CD8-positive, alpha-beta memory T cell (primary cell): Measurements from ENCODE around the gene ZNF618. TPM values are rescaled to one million over a fixed set of nuclear protein-coding genes. Genes with fewer than 3 reads are reported as not detected.
"Not testable (repeated sequence)": the region's sequence is repeated elsewhere in the genome, so short reads cannot be mapped to it uniquely, and the experiment has no call there.

Experiments
- CTCF ChIA-PET: fragments of 350-600 bp; sonication (Branson Sonifier 250); formaldehyde crosslinking; loops from one replicate; lab custom pipeline; 2021; ENCODE audit warnings: antibody characterized with exemption; lab: Charles Lee
- POLR2A ChIA-PET: fragments of 350-600 bp; sonication (Branson Sonifier 250); formaldehyde crosslinking; loops from one replicate; lab custom pipeline; 2021; ENCODE audit warnings: antibody characterized with exemption; lab: Charles Lee
- DNase-seq, 5 donors: peaks; one replicate each; pipeline versions ENCODE4 v3.0.0 to v3.0.0-alpha.2; 2020 to 2022; ENCODE audit warnings: mixed read lengths in 1 of 5
- H3K27ac ChIP-seq: one replicate; pipeline ENCODE4 v1.7.0; 2013; ENCODE audit warnings: low read depth, mild to moderate bottlenecking, low read length, moderate library complexity
- H3K27me3 ChIP-seq: 2 replicates; pipeline ENCODE4 v1.7.0; 2013; ENCODE audit warnings: low read length, mild to moderate bottlenecking; ENCODE audit not compliant: insufficient read depth, poor library complexity, severe bottlenecking
- H3K36me3 ChIP-seq: 2 replicates; pipeline ENCODE4 v1.7.0; 2013; ENCODE audit warnings: mild to moderate bottlenecking, low read length, moderate library complexity; ENCODE audit not compliant: insufficient read depth
- H3K4me1 ChIP-seq: 2 replicates; pipeline ENCODE4 v1.7.0; 2013; ENCODE audit warnings: mild to moderate bottlenecking, low read length, moderate library complexity; ENCODE audit not compliant: insufficient read depth
- H3K4me3 ChIP-seq: 2 replicates; pipeline ENCODE4 v1.7.0; 2013; ENCODE audit warnings: mild to moderate bottlenecking, low read length
- H3K9me3 ChIP-seq: 2 replicates; pipeline ENCODE4 v1.7.0; 2013; ENCODE audit warnings: mild to moderate bottlenecking, low read length
- H3K27ac Mint-ChIP-seq, 8 donors: one replicate each; pipeline ENCODE4 v1.8.0; 2020 to 2021; ENCODE audit warnings: mixed read lengths in 8 of 8, mild to moderate bottlenecking in 6 of 8, inconsistent platforms in 3 of 8, moderate library complexity in 3 of 8
- H3K27me3 Mint-ChIP-seq, 2 donors: one replicate each; pipeline ENCODE4 v1.8.0; 2020 to 2021; ENCODE audit warnings: mixed read lengths in 2 of 2, mild to moderate bottlenecking in 1 of 2, moderate library complexity in 1 of 2
- H3K36me3 Mint-ChIP-seq, 3 donors: one replicate each; pipeline ENCODE4 v1.8.0; 2020 to 2021; ENCODE audit warnings: mixed read lengths in 3 of 3, inconsistent platforms in 1 of 3, mild to moderate bottlenecking in 1 of 3
- H3K4me1 Mint-ChIP-seq, 3 donors: one replicate each; pipeline ENCODE4 v1.8.0; 2020 to 2021; ENCODE audit warnings: mixed read lengths in 3 of 3, inconsistent platforms in 1 of 3, mild to moderate bottlenecking in 1 of 3
- H3K4me3 Mint-ChIP-seq, 7 donors: one replicate each; pipeline ENCODE4 v1.8.0; 2020 to 2021; ENCODE audit warnings: mixed read lengths in 7 of 7, mild to moderate bottlenecking in 6 of 7, moderate library complexity in 4 of 7, inconsistent platforms in 2 of 7
- H3K9me3 Mint-ChIP-seq, 5 donors: one replicate each; pipeline ENCODE4 v1.8.0; 2020 to 2022; ENCODE audit warnings: mixed read lengths in 5 of 5, mild to moderate bottlenecking in 3 of 5, moderate library complexity in 2 of 5, inconsistent platforms in 1 of 5
- polyA plus RNA-seq: library from polyadenylated mRNA; unstranded; fragments of 300-500 nt; fragmentation: Illumina TruSeq; gene quantifications from one replicate; pipeline ENCODE4 v1.2.3, GENCODE V29; 2021
- total RNA-seq, 2 experiments: library from RNA; stranded (reverse); gene quantifications; one replicate each; pipeline ENCODE4 v1.2.3, GENCODE V29; 2021

ZNF618 gene
- total and polyA plus RNA-seq, 3 experiments from 2014 or later = 0.55 to 1.2 (median 0.57) TPM

DNA sequence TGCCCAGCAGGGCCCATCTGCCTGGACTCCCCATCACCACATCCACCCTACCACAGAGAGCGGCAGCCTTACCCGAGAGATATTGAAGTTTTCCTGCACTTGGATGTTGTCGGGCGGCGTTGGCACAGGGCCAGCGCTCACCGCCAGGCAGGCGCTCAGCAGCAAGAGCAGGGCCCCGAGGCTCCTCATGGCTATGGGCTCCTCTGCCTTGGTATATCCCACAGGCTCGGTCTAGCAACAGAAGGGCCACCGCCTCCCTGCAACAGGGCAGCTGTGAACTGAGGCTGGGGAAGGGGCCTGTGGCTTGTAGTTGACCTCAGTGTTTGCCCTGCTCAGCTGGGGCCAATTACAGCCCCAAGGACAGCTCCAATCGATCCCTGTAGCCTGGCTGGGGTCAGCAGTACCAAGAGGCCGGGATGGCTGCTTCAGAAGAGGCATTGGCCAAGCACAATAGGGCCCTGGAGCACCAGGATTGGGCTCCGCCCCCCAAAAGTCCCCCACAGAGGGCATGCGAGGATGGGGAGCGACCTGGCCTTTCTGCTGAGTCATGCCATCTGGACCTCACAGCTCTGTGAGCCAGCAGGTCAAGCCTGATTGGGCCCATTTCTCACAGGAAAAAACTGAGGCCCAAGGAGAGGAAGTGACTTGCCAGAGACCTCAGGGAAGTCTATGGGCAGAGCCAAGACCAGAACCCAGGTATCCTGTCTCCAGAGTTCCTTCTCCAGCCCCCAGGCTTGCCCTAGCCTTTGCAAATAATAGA is 202.1 kb downstream of the ZNF618 start, which contains the start of gene AMBP:
AMBP (minus strand) TSS at position 280 of the 760 bp plus-strand sequence; CDS start at position 189, 91 bp downstream.
- no peaks in the 10 kb centered on the region for H3K9me3 ChIP-seq
- DNase-seq = no peak
- Mint-ChIP-seq H3K36me3 (no peaks in the 10 kb centered on the region), H3K4me1 (peaks cover 0 to 2% (median 0%) of the 10 kb centered on the region in 3 donors), H3K9me3 (no peaks in the 10 kb centered on the region), H3K4me3 (no peak within 1 kb of the TSS), H3K27me3 (peaks cover 15 to 29% of the 10 kb centered on the region in 2 donors), H3K27ac (no peak within 1 kb of the TSS)
- CTCF ChIA-PET = interaction anchor here (1.4 kb wide), 1 partner anchor 575 kb away, joined by 3 read pairs; no protein-coding TSS in a partner anchor
- no peaks in the 10 kb centered on the region for H3K27me3 ChIP-seq
- H3K4me1 ChIP-seq = no peaks in the 10 kb centered on the region
- POLR2A ChIA-PET = no interaction called here
- H3K4me3 ChIP-seq = no peak within 1 kb of the TSS
- H3K36me3 ChIP-seq = no peaks in the 10 kb centered on the region
- H3K27ac ChIP-seq = no peak within 1 kb of the TSS

DNA sequence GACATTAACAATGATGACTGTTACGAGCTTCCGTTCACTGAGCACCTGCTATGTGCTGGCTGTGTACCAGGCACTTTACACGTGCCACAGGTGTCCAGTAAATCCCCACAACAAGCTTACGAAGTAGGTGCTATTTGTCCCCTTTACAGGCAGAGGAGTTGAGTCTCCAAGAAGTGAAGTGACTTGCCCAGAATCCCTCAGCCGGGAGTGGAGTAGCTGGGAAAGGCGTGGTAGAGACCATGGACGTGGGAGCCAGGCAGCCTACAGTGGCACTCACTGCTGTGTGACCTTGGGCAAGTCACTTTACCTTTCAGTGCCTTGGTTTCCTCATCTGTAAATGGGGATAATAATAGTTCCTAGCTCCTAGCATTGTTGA is 202.7 kb downstream of the ZNF618 start:
- Mint-ChIP-seq H3K4me3 (no peak overlapping the region), H3K36me3 (no peaks in the 10 kb centered on the region), H3K27me3 (peaks cover 15 to 29% of the 10 kb centered on the region in 2 donors), H3K9me3 (no peaks in the 10 kb centered on the region), H3K4me1 (peaks cover 0 to 2% (median 0%) of the 10 kb centered on the region in 3 donors), H3K27ac (no peak overlapping the region)
- Histone ChIP-seq H3K9me3 (no peaks in the 10 kb centered on the region), H3K4me1 (no peaks in the 10 kb centered on the region), H3K36me3 (no peaks in the 10 kb centered on the region), H3K27ac (no peak overlapping the region), H3K27me3 (no peaks in the 10 kb centered on the region), H3K4me3 (no peak overlapping the region)
- DNase-seq = no peak
- CTCF ChIA-PET = interaction anchor here (1.4 kb wide), 1 partner anchor 575 kb away, joined by 3 read pairs; no protein-coding TSS in a partner anchor
- POLR2A ChIA-PET = no interaction called here

DNA sequence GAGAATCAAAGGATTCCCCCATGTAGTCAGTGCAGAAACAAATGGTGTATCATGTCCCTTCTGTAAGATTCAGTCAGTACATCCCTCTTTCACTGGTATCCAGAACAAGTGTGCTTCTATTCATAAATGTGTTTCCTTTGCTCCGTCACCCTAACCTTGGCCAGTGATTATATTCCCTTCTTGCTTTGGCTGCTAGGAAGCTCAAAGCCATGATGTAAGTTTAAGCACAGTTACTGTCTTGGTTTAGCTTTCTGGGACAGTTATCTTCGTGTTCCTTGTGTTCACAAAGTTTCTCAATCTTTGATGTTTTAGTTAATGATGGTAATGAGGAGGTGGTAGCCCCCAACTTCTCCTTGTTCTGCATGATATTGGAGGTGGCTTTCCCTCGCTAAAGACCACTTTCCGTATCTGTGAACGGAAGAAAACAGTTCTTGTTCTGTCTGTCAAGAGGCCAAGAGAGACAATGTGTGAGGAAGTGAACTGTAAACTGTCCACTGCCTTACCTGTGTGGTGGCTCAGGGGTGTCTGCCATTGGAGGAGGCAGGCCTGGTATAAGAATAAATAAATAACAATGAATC is 204.2 kb downstream of the ZNF618 start:
- H3K4me1 Mint-ChIP-seq = peaks cover 0 to 2% (median 0%) of the 10 kb centered on the region in 3 donors
- CTCF ChIA-PET = no interaction called here
- POLR2A ChIA-PET = interaction anchor here (0.6 kb wide), 1 partner anchor 255 kb away, joined by 4 read pairs; no protein-coding TSS in a partner anchor
- Histone ChIP-seq H3K27ac (no peak overlapping the region), H3K4me1 (no peaks in the 10 kb centered on the region), H3K4me3 (no peak overlapping the region), H3K9me3 (no peaks in the 10 kb centered on the region), H3K27me3 (no peaks in the 10 kb centered on the region), H3K36me3 (no peaks in the 10 kb centered on the region)
- DNase-seq = no peak
- H3K27ac Mint-ChIP-seq = no peak overlapping the region
- no peaks in the 10 kb centered on the region for H3K36me3 Mint-ChIP-seq
- no peak overlapping the region for H3K4me3 Mint-ChIP-seq
- H3K27me3 Mint-ChIP-seq = peaks cover 13 to 25% of the 10 kb centered on the region in 2 donors
- H3K9me3 Mint-ChIP-seq = no peaks in the 10 kb centered on the region

DNA sequence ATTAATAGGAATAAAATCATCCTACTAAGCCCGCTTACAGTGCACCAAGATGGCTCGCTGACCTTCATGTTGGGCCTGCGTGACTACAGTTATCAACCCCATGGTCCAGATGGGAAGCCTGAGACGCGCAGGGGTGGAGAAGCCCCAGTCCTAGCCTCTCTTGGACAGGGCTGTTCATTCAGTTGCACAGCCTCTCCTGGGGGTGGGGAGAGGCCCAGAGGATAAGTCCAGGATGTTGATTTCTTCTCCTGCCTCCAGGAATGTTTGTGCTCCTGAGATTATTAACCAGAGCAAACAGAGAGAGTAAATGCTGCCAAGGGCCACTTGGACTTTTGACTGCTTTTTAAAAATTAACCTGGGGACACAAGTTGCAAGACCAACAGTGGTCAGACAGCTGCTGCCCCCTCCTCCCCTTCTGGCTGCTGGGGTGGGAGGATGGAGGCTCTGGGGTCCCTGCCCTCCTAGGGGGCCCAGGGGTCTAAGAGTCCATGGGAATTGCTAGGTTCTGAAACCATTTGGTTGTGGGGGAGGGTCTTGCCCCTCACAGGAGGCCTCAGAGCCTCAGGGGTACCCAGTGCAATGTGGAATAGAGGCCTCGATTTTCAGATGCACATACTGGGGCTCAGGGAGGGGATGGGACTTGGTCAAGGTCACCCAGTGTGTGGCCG is 204.8 kb downstream of the ZNF618 start:
- Mint-ChIP-seq H3K27me3 (peaks cover 10 to 19% of the 10 kb centered on the region in 2 donors), H3K36me3 (no peaks in the 10 kb centered on the region), H3K4me1 (peaks cover 0 to 2% (median 0%) of the 10 kb centered on the region in 3 donors), H3K4me3 (no peak overlapping the region), H3K9me3 (no peaks in the 10 kb centered on the region), H3K27ac (no peak overlapping the region)
- ChIA-PET CTCF (no interaction called here), POLR2A (no interaction called here)
- no peak overlapping the region for H3K4me3 ChIP-seq
- H3K27ac ChIP-seq = no peak overlapping the region
- no peak for DNase-seq
- no peaks in the 10 kb centered on the region for H3K36me3 ChIP-seq
- H3K4me1 ChIP-seq = no peaks in the 10 kb centered on the region
- no peaks in the 10 kb centered on the region for H3K27me3 ChIP-seq
- no peaks in the 10 kb centered on the region for H3K9me3 ChIP-seq

DNA sequence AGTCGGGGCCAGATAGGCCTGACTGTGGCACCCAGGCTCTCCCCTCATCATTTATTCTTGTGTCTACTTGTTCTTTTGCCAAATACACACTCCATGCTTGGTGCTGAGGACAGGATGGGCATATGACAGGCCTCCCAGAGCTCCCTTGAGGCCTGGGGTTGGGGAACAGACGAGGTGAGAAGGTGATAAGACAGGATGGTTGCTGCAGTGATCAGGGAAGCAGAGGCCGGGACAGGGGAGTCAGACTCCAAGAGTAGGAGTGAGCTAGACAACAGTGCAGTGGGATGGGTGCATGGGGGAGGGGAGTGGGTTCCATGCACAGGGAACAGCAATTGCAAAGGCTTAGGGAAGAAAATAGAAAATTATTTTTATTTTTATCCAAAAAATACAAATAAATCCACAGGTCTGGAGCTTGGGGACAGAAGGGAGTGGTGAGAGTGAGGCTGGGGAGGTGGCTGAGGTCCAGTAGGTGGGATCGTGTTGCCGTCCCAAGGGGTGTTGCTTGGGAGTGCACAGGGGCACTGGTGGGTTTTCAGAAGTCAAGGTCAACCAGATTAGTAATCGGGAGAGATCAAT is 205.4 kb downstream of the ZNF618 start:
- Histone ChIP-seq H3K27me3 (no peaks in the 10 kb centered on the region), H3K27ac (no peak overlapping the region), H3K36me3 (no peaks in the 10 kb centered on the region), H3K4me1 (no peaks in the 10 kb centered on the region), H3K9me3 (no peaks in the 10 kb centered on the region), H3K4me3 (no peak overlapping the region)
- no peak overlapping the region for H3K4me3 Mint-ChIP-seq
- no peak for DNase-seq
- H3K27me3 Mint-ChIP-seq = peaks cover 4 to 18% of the 10 kb centered on the region in 2 donors
- H3K27ac Mint-ChIP-seq = no peak overlapping the region
- ChIA-PET POLR2A (no interaction called here), CTCF (interaction anchor here (1.4 to 2.8 kb wide), 3 partner anchors 14 to 213 kb away, joined by 3 to 10 read pairs (median 3); no protein-coding TSS in a partner anchor)
- H3K9me3 Mint-ChIP-seq = no peaks in the 10 kb centered on the region
- H3K4me1 Mint-ChIP-seq = peaks cover 0 to 2% (median 0%) of the 10 kb centered on the region in 3 donors
- H3K36me3 Mint-ChIP-seq = no peaks in the 10 kb centered on the region

DNA sequence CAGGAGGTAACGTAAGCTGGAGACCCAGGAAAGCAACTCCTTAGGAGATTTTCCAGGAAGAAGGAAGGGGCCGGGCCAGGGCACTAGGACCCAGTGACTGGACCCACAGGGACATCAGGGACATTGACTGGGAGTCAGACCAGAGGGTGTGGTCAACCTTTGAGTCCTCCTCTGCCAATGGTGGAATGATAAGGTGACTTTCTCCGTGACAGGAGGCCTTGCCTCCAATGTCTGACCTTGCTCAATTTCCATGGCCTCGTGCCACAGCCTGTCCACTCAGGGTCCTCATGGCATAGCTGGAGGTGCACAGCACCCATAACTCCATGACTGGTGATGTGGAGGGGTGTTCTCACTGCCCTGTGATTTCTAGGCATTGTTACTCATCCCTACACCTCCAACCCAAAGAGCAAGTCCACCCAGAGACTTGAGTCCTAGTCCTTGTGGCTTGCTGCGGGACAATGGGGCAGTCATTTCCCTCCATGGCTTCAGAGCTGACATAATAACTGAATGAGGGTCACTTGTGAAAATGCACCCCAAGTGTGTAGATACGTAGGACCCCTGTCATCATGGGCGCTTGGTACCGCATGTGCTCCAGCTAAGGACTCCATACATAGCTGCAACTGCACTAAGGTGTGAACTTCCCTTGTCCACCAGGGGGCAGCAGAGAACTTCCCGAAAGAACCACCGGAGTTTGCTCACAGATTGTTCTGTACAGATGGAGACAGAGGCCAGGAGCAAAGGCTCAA is 206.1 kb downstream of the ZNF618 start:
- Mint-ChIP-seq H3K9me3 (no peaks in the 10 kb centered on the region), H3K27ac (peak overlapping the region in 1 of 8 donors; percentile 52), H3K4me1 (peaks cover 0 to 2% (median 0%) of the 10 kb centered on the region in 3 donors), H3K36me3 (no peaks in the 10 kb centered on the region), H3K4me3 (no peak overlapping the region), H3K27me3 (peaks cover under 1 to 15% of the 10 kb centered on the region in 2 donors)
- CTCF ChIA-PET = interaction anchor here (0.7 to 2.8 kb wide), 13 partner anchors 9 to 427 kb away, joined by 3 to 19 read pairs (median 3); no protein-coding TSS in a partner anchor
- POLR2A ChIA-PET = no interaction called here
- Histone ChIP-seq H3K27me3 (no peaks in the 10 kb centered on the region), H3K4me3 (no peak overlapping the region), H3K4me1 (no peaks in the 10 kb centered on the region), H3K36me3 (no peaks in the 10 kb centered on the region), H3K27ac (no peak overlapping the region), H3K9me3 (no peaks in the 10 kb centered on the region)
- DNase-seq = peak; percentile 47 to 80 (median 59)

DNA sequence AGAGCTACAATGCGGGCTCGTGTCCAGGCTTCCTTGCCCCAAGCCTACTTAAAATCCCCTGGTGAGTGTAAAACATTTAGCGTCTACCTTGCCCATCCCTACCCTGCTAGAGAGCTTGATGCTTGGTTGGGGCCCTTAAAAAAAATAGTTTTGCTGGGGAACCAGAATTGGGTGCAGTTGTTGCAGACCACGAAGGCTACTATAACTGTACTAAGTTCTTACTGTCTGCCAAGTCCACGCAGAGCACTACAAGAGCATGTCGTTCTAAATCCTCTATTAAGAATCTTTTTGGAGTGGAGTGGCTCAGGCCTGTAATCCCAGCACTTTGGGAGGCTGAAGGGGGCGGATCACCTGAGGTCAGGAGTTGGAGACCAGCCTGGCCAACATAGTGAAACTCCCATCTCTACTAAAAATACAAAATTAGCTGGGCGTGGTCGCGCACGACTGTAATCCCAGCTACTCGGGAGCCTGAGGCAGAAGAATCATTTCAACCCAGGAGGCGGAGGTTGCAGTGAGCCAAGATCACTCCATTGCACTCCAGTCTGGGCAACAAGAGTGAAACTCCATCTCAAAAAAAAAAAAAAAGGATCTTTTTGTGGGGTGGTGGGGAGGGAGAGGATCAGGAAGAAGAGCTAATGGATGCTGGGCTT is 206.8 kb downstream of the ZNF618 start:
- CTCF ChIA-PET = interaction anchor here (0.7 to 2.8 kb wide), 14 partner anchors 8 to 426 kb away, joined by 3 to 19 read pairs (median 3); no protein-coding TSS in a partner anchor
- POLR2A ChIA-PET, H3K4me3 ChIP-seq, DNase-seq, H3K9me3 Mint-ChIP-seq, H3K36me3 Mint-ChIP-seq, H3K36me3 ChIP-seq, H3K4me3 Mint-ChIP-seq, H3K9me3 ChIP-seq, H3K27me3 ChIP-seq, H3K4me1 Mint-ChIP-seq, H3K4me1 ChIP-seq, H3K27ac ChIP-seq: not testable (repeated sequence)
- H3K27me3 Mint-ChIP-seq = peaks cover 2 to 11% of the 10 kb centered on the region in 2 donors
- peak overlapping the region in 1 of 8 donors; percentile 52 for H3K27ac Mint-ChIP-seq
